Omental fat pad (tissue), 4 donors: ENCODE measurements around the gene RBM28. TPM values are rescaled to one million over a fixed set of nuclear protein-coding genes. Genes with fewer than 3 reads are reported as not detected.

Experiments
- ATAC-seq: fragments of 150-250 bp; one replicate; pipeline ENCODE4 v1.9.1; 2016; ENCODE audit warnings: mild to moderate bottlenecking, moderate library complexity; ENCODE audit not compliant: low FRiP score
- DNase-seq: peaks from one replicate; pipeline ENCODE4 v3.0.0-alpha.2; 2019; ENCODE audit warnings: low spot score
- CTCF ChIP-seq, 3 donors: fragments of 450-650 bp; IDR thresholded peaks; one replicate each; pipeline ENCODE4 v1.5.1; 2016 to 2017; ENCODE audit warnings: antibody characterized with exemption in 3 of 3, mild to moderate bottlenecking in 3 of 3, moderate library complexity in 2 of 3
- total RNA-seq, 4 donors: library from RNA; depleted of rRNA; stranded (reverse); fragments of >200 nt; gene quantifications; one replicate each; pipeline ENCODE4 v1.1.0, GENCODE V29; 2016

Gene RBM28
- total RNA-seq, 4 donors from 2014 or later = 21.5 to 79.0 (median 29.5) TPM

GRCh38 chr7:128381161-128381821 lies 37.6 kb upstream of the RBM28 start:
- no peak for ATAC-seq
- no peak for TF ChIP-seq CTCF (IDR thresholded peaks at IDR 0.05)
- no peak for DNase-seq

- DNase-seq = no peak
- no peak for ATAC-seq
- TF ChIP-seq CTCF (IDR thresholded peaks at IDR 0.05) = no peak
Measured at GRCh38 chr7:128380483-128381106, 36.9 kb upstream of the RBM28 start.

DNA sequence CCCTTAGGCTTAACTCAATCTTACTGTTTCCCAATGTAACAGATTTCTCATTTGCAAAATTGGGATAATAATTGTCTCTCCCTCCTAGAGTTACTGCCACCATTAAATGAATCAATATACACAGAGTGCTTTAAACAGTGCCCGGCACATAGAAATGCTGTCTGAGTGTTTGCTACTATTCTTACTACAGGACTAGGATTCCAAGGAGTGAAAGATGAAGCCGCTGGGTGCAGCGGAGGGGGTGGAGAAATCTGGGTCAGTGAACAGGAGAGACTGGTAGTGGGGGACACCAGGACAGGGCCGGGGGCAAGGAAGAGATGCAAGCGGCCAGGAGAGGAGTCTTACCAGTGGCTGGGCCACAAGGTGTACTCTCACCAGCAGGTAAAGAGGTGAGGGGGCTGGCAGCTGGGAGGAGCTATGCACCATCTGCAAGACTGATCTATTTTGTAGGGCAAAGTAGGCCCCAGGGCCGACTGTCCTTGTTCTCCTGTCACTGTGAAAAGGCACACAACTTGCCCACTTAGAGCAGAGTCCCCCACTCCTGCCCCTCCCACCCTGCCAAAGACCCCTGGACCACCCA lies 36.3 kb upstream of the RBM28 start:
- DNase-seq (no peak), ATAC-seq (no peak)
- TF ChIP-seq CTCF (IDR thresholded peaks at IDR 0.05) = no peak

DNA sequence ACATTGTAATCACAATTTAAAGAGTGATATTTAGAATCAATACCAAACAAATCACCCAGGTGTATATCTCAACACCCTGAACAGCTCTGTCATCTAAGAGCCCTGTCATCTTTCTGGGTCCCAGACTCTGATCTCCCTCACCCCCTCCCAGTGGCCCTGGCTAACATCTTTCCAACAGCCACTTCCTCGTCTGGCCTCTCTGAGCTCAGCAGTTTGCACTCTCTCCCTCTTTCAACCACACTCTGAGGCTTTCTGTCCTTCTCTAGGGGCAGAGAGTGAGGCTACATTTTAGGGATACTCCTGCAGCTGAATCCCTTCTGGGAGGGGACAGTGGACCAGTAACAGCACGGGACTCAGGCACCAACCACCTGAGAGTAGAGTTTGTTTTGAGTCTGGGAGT lies 34.9 kb upstream of the RBM28 start:
- no peak for DNase-seq
- ATAC-seq = no peak
- TF ChIP-seq CTCF (IDR thresholded peaks at IDR 0.05) = no peak

DNA sequence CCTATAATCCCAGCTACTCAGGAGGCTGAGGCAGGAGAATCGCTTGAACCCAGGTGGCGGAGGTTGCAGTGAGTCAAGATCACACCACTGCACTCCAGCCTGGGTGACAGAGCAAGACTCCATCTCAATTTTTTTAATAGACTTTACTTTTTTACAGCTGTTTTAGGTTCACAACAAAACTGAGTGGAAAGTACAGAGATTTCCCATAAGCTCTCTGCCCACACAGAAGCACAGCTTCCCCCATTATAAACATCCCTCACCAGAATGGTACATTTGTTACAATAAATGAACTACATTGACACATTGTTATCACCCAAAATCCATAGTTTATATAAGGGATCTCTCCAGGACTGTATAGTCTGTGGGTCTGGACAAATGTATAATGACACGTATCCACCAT lies 32.4 kb upstream of the RBM28 start:
- ATAC-seq = no peak

GRCh38 chr7:128374041-128374440 lies 30.3 kb upstream of the RBM28 start:
- ATAC-seq (no peak), DNase-seq (no peak)
- no peak for TF ChIP-seq CTCF (IDR thresholded peaks at IDR 0.05)

More for the DNA sequence above, 32.4 kb upstream of the RBM28 start:
- TF ChIP-seq CTCF (IDR thresholded peaks at IDR 0.05) = no peak
- DNase-seq = no peak

GRCh38 chr7:128373606-128374005 lies 29.9 kb upstream of the RBM28 start:
- no peak for DNase-seq
- ATAC-seq = no peak
- no peak for TF ChIP-seq CTCF (IDR thresholded peaks at IDR 0.05)
